SK-N-SH (cell line): ENCODE measurements around the gene C19orf47. TPM values are rescaled to one million over a fixed set of nuclear protein-coding genes. Genes with fewer than 3 reads are reported as not detected.
A peak's percentile ranks its signal among the peaks of the same experiment; 100 is the strongest.

ENCODE experiments used
- CTCF ChIA-PET: fragments of 300-600, 350-600 bp; formaldehyde crosslinking; extraction: SDS; loops from one replicate; lab custom pipeline; 2021; lab: Yijun Ruan, JAX
- POLR2A ChIA-PET: fragments of 350-600 bp; sonication (Branson Sonifier 250); formaldehyde crosslinking; extraction: SDS; loops from one replicate; lab custom pipeline; 2020; ENCODE audit warnings: antibody characterized with exemption, inconsistent platforms; lab: Yijun Ruan, JAX
- DNase-seq: peaks from one replicate; pipeline ENCODE4 v3.0.0; 2012
- H2AFZ ChIP-seq: fragments of 200-600 bp; sonication (generic); 2 replicates; pipeline ENCODE4 v1.8.1; 2016; ENCODE audit warnings: antibody characterized with exemption, mild to moderate bottlenecking, low read depth
- H3F3A ChIP-seq: fragments of 200-600 bp; sonication (generic); replicated peaks from 2 replicates; pipeline ENCODE3; 2016; ENCODE audit warnings: antibody characterized with exemption, mild to moderate bottlenecking; ENCODE audit not compliant: insufficient read depth
- H3K27ac ChIP-seq, 2 experiments: fragments of 200-500 bp in 1 of 2; fragments of 200-600 bp in 1 of 2; sonication (Bioruptor generic) in 1 of 2; sonication (generic), shearing (Covaris generic) in 1 of 2; 2 replicates each; pipeline versions ENCODE4 v1.5.1 to v1.6.1; 2014 to 2016; ENCODE audit warnings: low read depth in 2 of 2, inconsistent platforms in 1 of 2, low read length in 1 of 2, mild to moderate bottlenecking in 1 of 2, mixed read lengths in 1 of 2
- H3K27me3 ChIP-seq: fragments of 200-600 bp; sonication (generic), shearing (Covaris generic); 2 replicates; pipeline ENCODE4 v1.6.1; 2016; ENCODE audit warnings: mixed run types; ENCODE audit not compliant: insufficient read depth
- H3K36me3 ChIP-seq, 2 experiments: fragments of 200-500 bp in 1 of 2; fragments of 200-600 bp in 1 of 2; sonication (Bioruptor generic) in 1 of 2; sonication (generic) in 1 of 2; replicated peaks in 1 of 2; 2 replicates each; pipeline versions ENCODE3 to v1.5.1; 2014 to 2016; ENCODE audit warnings: low read length in 1 of 2, mild to moderate bottlenecking in 1 of 2; ENCODE audit not compliant: insufficient read depth in 2 of 2, control insufficient read depth in 1 of 2
- H3K4me1 ChIP-seq, 2 experiments: fragments of 200-500 bp in 1 of 2; fragments of 200-600 bp in 1 of 2; sonication (Bioruptor generic) in 1 of 2; sonication (generic), shearing (Covaris generic) in 1 of 2; 2 replicates each; pipeline versions ENCODE4 v1.5.1 to v1.6.1; 2014 to 2016; ENCODE audit warnings: low read depth in 1 of 2, low read length in 1 of 2, mixed run types in 1 of 2; ENCODE audit not compliant: insufficient read depth in 2 of 2, control insufficient read depth in 1 of 2
- H3K4me2 ChIP-seq: fragments of 200-600 bp; sonication (generic), shearing (Covaris generic); 2 replicates; pipeline ENCODE4 v1.6.1; 2017; ENCODE audit warnings: mixed run types
- H3K4me3 ChIP-seq, 2 experiments: fragments of 200-500 bp in 1 of 2; fragments of 200-600 bp in 1 of 2; sonication (Bioruptor generic) in 1 of 2; sonication (generic), shearing (Covaris generic) in 1 of 2; 2 replicates each; pipeline versions ENCODE4 v1.5.1 to v1.8.1; 2014 to 2016; ENCODE audit warnings: low read depth in 2 of 2, inconsistent platforms in 1 of 2, low read length in 1 of 2, mild to moderate bottlenecking in 1 of 2, mixed read lengths in 1 of 2, moderate library complexity in 1 of 2
- H3K79me2 ChIP-seq: fragments of 200-600 bp; sonication (generic); 2 replicates; pipeline ENCODE4 v1.8.1; 2017; ENCODE audit warnings: mild to moderate bottlenecking; ENCODE audit not compliant: insufficient read depth
- H3K9ac ChIP-seq: fragments of 200-600 bp; sonication (generic); 2 replicates; pipeline ENCODE4 v1.6.1; 2017; ENCODE audit warnings: mixed run types
- H3K9me2 ChIP-seq: fragments of 200-600 bp; sonication (generic); 2 replicates; pipeline ENCODE4 v1.6.1; 2017; ENCODE audit warnings: mixed run types
- H3K9me3 ChIP-seq: fragments of 200-600 bp; sonication (generic); 2 replicates; pipeline ENCODE4 v1.6.1; 2017; ENCODE audit warnings: mixed run types, mild to moderate bottlenecking, moderate library complexity
- H4K20me1 ChIP-seq: fragments of 200-600 bp; sonication (generic); 2 replicates; pipeline ENCODE4 v1.6.1; 2017; ENCODE audit warnings: mild to moderate bottlenecking, mixed run types; ENCODE audit not compliant: insufficient read depth
- CTCF ChIP-seq: fragments of 200-600 bp; sonication (generic); IDR thresholded peaks from 2 replicates; pipeline ENCODE4 v1.6.1; 2017; ENCODE audit warnings: antibody characterized with exemption, mild to moderate bottlenecking, moderate library complexity
- ELF1 ChIP-seq: IDR thresholded peaks from 2 replicates; pipeline ENCODE4 v1.4.0; 2012
- EZH2phosphoT487 ChIP-seq: fragments of 200-600 bp; sonication (generic); IDR thresholded peaks from 2 replicates; pipeline ENCODE4 v1.6.1; 2017; ENCODE audit warnings: low read depth, mixed run types, mild to moderate bottlenecking, antibody characterized with exemption, moderate library complexity, borderline replicate concordance
- FOSL2 ChIP-seq: IDR thresholded peaks from 2 replicates; pipeline ENCODE4 v1.4.0; 2012; ENCODE audit warnings: low read depth, mild to moderate bottlenecking, moderate library complexity, borderline replicate concordance
- FOXJ3 ChIP-seq: sonication (generic); formaldehyde crosslinking; IDR thresholded peaks from 2 replicates; pipeline ENCODE4 v1.5.1; 2020; ENCODE audit warnings: mild to moderate bottlenecking, missing genetic modification reagents
- MAX ChIP-seq: IDR thresholded peaks from 2 replicates; pipeline ENCODE4 v1.4.0; 2012; ENCODE audit warnings: low read depth
- MEF2A ChIP-seq: IDR thresholded peaks from 2 replicates; pipeline ENCODE4 v1.4.0; 2012; ENCODE audit warnings: low read depth, borderline replicate concordance
- MXI1 ChIP-seq: IDR thresholded peaks from 2 replicates; pipeline ENCODE4 v1.6.1; 2012; ENCODE audit warnings: mild to moderate bottlenecking, low read depth, low read length, improper control_type of control experiment
- NFIC ChIP-seq: IDR thresholded peaks from 2 replicates; pipeline ENCODE4 v1.4.0; 2012; ENCODE audit warnings: borderline replicate concordance
- RCOR1 ChIP-seq: fragments of 150-350 bp; IDR thresholded peaks from 2 replicates; pipeline ENCODE4 v1.6.1; 2017; ENCODE audit warnings: antibody characterized with exemption, low read length
- REST ChIP-seq: IDR thresholded peaks from 2 replicates; pipeline ENCODE4 v1.6.1; 2012; ENCODE audit warnings: mild to moderate bottlenecking, low read depth, low read length, moderate library complexity
- RXRA ChIP-seq: IDR thresholded peaks from 2 replicates; pipeline ENCODE4 v1.4.0; 2012; ENCODE audit warnings: low read depth, mild to moderate bottlenecking, borderline replicate concordance
- SMC3 ChIP-seq: IDR thresholded peaks from 2 replicates; pipeline ENCODE4 v1.6.1; 2012; ENCODE audit warnings: low read depth, low read length, improper control_type of control experiment
- USF1 ChIP-seq: IDR thresholded peaks from 2 replicates; pipeline ENCODE4 v1.4.0; 2012; ENCODE audit warnings: low read depth, borderline replicate concordance
- USF2 ChIP-seq: fragments of 150-350 bp; IDR thresholded peaks from 2 replicates; pipeline ENCODE4 v1.6.1; 2017; ENCODE audit warnings: antibody characterized with exemption, low read length, low read depth, borderline replicate concordance
- YY1 ChIP-seq: IDR thresholded peaks from 2 replicates; pipeline ENCODE4 v1.4.0; 2012; ENCODE audit warnings: low read depth, mild to moderate bottlenecking
- ZBTB33 ChIP-seq: IDR thresholded peaks from 2 replicates; pipeline ENCODE4 v1.4.0; 2012; ENCODE audit warnings: low read depth, borderline replicate concordance
- WGBS: methylation state at CpG from one replicate; pipeline ENCODE4 v1.1.6; 2017; ENCODE audit warnings: low lambda C conversion rate; 5-methylcytosine and 5-hydroxymethylcytosine counted together
- polyA plus RNA-seq, 3 experiments: library from polyadenylated mRNA; depleted of rRNA; stranded (reverse); fragments of >200 nt; gene quantifications; 2 replicates each; pipeline ENCODE4 v1.2.3, GENCODE V29; 2012

Gene C19orf47
- polyA plus RNA-seq, 1 of the 3 experiments (the other 2 are of a cell fraction): 17.2 TPM

GRCh38 chr19:40279120-40279551 lies 69.1 kb downstream of the C19orf47 start:
- no peak overlapping the region for H2AFZ ChIP-seq
- no peaks in the 10 kb centered on the region for H3K27me3 ChIP-seq
- TF ChIP-seq MAX: no peak
- TF ChIP-seq ELF1: no peak
- TF ChIP-seq EZH2phosphoT487: no peak
- no peak for TF ChIP-seq REST
- TF ChIP-seq CTCF: no peak
- no peak for TF ChIP-seq RXRA
- no peak for TF ChIP-seq USF2
- no peak for TF ChIP-seq SMC3
- TF ChIP-seq MEF2A: no peak
- TF ChIP-seq FOSL2: no peak
- no peak for TF ChIP-seq ZBTB33
- TF ChIP-seq NFIC: no peak
- TF ChIP-seq RCOR1: no peak
- no peak for TF ChIP-seq USF1
- no peak for TF ChIP-seq FOXJ3
- no peak for TF ChIP-seq YY1
- no peak for TF ChIP-seq MXI1
- TF ChIP-seq, all 33 proteins: peak for 0
- peak; percentile 15 for DNase-seq
- H3K9ac ChIP-seq: no peak overlapping the region
- ChIA-PET CTCF (interaction anchor here (0.9 to 2.1 kb wide), 2 partner anchors 26 to 398 kb away, joined by 3 to 7 read pairs; no protein-coding TSS in a partner anchor), POLR2A (no interaction called here)
- H3K9me3 ChIP-seq: no peaks in the 10 kb centered on the region
- peaks cover 20 to 28% of the 10 kb centered on the region in 2 experiments; a peak in 3 of 4 replicates for H3K4me1 ChIP-seq
- H4K20me1 ChIP-seq: peaks cover 58% of the 10 kb centered on the region
- no peaks in the 10 kb centered on the region for H3F3A ChIP-seq
- H3K4me3 ChIP-seq: no peak overlapping the region
- H3K36me3 ChIP-seq: peaks cover 0 to 7% of the 10 kb centered on the region in 2 experiments
- no peak overlapping the region for H3K4me2 ChIP-seq
- H3K79me2 ChIP-seq: peaks cover 97% of the 10 kb centered on the region
- no peak overlapping the region for H3K27ac ChIP-seq
- no peaks in the 10 kb centered on the region for H3K9me2 ChIP-seq
- 96% methylated on average over 10 of the region's 15 CpGs for WGBS
